Adrenal gland (tissue), 5 donors: ENCODE measurements around the gene HRG.

Source experiments
- CTCF ChIP-seq, 6 experiments: fragments of 450-650 bp in 4 of 6; fragments of 200-600 bp in 2 of 6; sonication (generic) in 1 of 6; IDR thresholded peaks; 1 replicate in 5 of 6; 2 replicates in 1 of 6; pipeline versions ENCODE4 v1.5.1 to v1.8.0; 2016 to 2021; ENCODE audit warnings: antibody characterized with exemption in 6 of 6, mild to moderate bottlenecking in 2 of 6, moderate library complexity in 1 of 6
- POLR2A ChIP-seq, 2 donors: fragments of 450-650 bp; IDR thresholded peaks; one replicate each; pipeline ENCODE4 v1.6.1; 2017; ENCODE audit warnings: antibody characterized with exemption in 2 of 2, mild to moderate bottlenecking in 2 of 2, moderate library complexity in 1 of 2
- donor health status: DM: no; HTN: no; CAD: no.

GRCh38 chr3:186648851-186649250 is 17.0 kb upstream of the HRG start:
- TF ChIP-seq CTCF (IDR thresholded peaks at IDR 0.05) (no peak), POLR2A (IDR thresholded peaks at IDR 0.05) (no peak)
